Neural progenitor cell (in vitro differentiated cells): ENCODE measurements around the gene ADK.

Source experiments
- EZH2 ChIP-seq: fragments of 200-600 bp; sonication (generic); IDR thresholded peaks from 2 replicates; pipeline ENCODE4 v1.6.1; 2017; ENCODE audit warnings: antibody characterized with exemption, mild to moderate bottlenecking, moderate library complexity
- TF ChIP-seq, protein P1 (sequence below): fragments of 200-600 bp; sonication (generic); IDR thresholded peaks from 2 replicates; pipeline ENCODE4 v1.5.1; 2017; ENCODE audit warnings: antibody characterized with exemption, mild to moderate bottlenecking

DNA sequence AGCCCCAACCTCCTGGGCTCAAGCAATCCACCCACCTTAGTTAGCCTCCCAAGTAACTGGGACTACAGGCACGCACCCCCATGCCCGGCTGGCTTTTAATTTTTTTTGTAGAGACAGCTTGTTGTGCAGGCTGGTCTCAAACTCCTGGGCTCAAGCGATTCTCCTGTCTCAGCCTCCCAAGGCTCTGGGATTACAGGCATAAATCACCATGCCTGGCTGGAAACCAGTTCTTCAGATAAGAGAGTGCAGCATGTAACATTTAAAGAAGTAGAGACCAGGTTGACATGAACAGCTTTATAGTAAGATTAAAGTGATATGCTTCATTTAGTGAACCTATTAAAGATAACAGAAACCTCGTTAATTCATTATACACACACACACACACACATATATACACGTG lies 507.5 kb downstream of the ADK start:
- no peak for TF ChIP-seq EZH2
- TF ChIP-seq, protein P1, sequence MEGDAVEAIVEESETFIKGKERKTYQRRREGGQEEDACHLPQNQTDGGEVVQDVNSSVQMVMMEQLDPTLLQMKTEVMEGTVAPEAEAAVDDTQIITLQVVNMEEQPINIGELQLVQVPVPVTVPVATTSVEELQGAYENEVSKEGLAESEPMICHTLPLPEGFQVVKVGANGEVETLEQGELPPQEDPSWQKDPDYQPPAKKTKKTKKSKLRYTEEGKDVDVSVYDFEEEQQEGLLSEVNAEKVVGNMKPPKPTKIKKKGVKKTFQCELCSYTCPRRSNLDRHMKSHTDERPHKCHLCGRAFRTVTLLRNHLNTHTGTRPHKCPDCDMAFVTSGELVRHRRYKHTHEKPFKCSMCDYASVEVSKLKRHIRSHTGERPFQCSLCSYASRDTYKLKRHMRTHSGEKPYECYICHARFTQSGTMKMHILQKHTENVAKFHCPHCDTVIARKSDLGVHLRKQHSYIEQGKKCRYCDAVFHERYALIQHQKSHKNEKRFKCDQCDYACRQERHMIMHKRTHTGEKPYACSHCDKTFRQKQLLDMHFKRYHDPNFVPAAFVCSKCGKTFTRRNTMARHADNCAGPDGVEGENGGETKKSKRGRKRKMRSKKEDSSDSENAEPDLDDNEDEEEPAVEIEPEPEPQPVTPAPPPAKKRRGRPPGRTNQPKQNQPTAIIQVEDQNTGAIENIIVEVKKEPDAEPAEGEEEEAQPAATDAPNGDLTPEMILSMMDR, result no peak
